ENCODE results near the gene HOXC10.
A peak's percentile ranks its signal among the peaks of the same experiment; 100 is the strongest.

Gene HOXC10

DNA sequence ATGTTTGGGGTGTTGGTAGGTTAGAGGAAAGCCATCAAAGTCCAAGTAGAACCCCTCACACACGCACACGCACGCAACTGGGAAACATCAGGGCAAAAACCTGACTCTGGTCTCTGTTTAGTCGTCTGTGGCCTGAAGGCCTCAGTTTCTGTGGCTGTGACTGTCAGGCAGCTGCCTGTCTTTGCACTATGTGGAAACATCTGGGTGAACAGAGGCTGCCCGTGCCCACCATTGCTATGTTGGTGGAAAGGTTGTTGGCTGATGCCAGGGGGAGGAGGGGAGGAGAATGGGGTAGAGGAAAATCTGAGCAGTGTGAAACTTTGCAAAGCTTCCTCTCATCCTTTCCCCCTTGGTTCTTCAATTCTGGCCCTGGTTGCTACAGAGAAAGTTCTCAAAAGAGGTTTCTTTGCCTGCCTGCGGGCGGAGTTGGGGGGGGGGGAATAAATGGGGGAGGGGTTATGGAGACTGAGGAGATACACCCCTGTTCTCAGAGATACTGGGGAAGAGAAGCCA, 7.5 kb downstream of the HOXC10 start:
- no peak for DNase-seq

DNA sequence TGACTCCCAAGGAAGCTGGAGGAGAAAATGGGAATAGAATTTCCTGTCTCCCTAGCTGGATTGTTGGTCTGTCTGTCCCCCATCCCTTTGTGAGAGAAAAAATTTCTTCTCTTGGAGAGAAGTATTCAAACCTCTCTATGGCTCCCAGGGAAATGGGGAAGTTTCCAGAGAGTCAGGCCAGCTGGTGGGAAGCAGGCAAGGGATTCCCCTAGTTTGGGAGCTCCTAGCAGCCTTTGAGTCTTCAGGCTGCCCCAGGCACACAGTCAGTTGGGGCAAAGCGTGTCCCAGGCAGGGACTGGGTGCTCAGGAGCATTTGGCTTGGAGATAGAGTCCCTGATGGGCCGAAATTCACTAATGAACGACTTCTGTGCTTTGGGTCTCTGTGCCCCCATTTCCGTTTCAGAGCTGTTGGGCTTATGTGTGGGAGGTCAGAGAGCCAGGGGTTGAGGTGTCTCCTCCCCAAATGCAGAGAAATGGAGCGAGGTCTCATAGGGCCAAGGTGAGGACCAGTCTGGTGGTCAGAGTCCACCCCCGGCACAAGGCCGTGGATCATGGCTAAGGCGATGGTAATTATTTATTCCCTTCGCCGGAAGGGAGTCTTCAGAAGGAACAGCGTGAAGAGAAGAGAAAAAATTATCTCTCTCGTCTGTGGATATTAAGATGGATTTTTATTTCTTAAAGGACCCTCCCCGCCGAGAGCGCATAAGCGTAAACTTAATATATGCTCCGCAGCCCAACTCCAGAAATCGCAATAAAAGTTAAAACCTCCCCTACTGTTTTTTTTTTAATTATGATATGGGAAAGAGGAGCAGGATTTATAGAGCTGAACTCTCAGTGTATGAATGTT, 8.4 kb downstream of the HOXC10 start:
- no peak for DNase-seq

DNA sequence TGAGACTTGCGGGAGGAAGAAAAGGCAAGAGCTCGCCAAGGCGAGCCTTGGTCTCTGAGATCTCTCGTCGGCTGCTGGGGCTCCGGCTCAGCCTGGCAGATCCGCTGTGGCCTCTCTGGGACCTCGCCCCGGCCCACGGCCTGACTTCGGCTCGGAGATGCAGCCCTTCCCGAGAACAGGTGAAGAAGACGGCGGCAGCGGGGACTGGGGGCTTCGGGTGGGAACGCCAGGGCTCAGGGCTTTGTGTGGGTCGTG, 9.0 kb downstream of the HOXC10 start:
- no peak for DNase-seq

DNA sequence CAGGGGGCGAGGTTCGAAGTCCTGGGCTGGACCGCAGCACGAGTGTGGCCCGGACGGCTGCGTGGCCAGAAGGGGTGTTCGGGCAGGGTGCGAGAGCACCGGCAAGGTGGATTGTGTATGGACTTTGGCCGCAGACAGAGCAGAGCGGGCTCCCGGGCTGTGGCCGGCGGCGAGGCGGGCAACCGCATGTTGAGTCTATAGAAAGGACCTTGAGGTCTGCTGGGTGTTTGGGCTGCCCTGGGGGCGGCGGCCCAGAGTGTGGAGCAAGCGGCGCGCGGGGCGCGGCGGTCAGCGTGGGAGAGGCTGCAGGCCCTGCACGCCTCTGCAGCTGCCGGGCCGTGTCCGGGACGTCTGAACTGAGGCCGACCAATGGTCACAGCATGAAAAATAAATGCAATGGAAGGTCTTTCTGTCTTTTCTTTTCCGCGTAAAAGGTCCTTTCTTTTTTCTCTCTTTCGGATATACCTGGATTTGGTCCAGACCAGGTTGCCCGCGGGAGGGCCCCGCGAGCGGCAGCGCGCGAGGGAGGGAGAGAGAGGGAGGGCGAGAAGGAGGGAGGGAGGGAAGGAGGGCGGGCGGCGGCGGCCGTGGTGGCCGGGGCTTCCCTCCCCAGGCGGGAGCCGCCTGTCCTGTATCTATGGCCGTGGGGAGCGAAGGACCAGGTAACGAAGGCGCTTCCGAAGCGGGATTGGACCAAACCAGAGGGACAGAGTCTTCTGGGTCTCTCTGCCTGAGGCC, 9.5 kb downstream of the HOXC10 start:
- no peak for DNase-seq

DNA sequence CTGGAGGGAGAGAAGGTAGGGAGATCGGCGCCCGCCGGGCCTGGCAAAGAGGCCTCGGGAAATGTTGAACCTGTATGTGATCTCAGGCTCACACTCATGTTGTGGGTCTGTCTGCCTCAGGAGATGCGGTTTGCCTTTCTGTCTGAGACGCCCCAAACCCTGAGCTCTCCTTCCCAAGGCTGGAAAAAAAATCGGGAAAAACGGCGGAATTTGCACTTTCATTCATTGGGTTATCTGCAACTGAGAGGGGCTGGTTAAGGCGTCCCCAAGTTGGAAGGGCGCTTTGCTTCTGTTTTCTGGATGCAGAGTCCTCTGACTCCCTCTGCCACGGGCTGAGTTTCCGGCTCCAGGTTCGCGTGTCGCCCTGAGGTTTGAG, 10.0 kb downstream of the HOXC10 start:
- no peak for DNase-seq

DNA sequence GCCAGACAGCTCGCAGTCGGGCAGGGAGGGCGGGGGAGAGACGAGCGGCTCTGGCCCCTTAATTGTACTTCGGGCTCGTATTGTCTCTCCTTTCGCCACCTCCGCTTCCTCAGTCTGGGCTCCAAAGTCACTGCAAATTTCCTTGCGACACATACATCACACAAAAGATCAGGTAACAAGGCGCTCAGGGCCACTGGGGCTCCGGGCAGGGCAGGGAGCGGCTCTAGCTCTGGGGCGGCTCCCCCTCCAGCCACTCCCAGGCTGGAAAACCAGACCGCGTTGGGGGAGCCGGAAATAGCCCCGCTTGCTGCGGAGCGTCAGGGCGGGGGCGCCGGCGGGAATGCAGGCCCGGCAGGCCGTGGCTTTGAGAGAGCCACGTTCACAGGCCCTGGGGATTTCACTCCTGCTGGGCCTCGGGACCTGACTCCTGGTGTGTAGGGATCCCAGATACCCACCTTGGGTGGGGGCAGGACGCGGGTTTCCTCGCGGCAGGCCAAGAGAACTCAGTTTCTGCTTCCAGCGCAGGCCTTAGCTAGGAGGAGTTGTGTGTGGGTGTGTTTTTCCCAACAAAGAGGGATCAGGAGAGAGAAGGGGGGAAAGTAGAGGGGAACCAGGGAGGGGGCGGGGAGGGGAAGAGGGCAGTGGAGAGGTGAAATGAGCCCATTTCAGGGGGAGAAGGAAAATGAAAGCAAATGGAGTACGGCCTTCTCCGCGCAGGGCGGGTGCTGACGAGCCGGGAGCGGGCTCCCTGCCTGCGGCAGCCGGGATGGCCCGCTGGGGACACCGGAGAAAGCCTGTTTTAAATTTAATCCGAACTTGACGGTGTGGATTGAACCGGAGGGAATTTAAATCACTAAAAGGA, 10.7 kb downstream of the HOXC10 start:
- DNase-seq, result no peak

DNA sequence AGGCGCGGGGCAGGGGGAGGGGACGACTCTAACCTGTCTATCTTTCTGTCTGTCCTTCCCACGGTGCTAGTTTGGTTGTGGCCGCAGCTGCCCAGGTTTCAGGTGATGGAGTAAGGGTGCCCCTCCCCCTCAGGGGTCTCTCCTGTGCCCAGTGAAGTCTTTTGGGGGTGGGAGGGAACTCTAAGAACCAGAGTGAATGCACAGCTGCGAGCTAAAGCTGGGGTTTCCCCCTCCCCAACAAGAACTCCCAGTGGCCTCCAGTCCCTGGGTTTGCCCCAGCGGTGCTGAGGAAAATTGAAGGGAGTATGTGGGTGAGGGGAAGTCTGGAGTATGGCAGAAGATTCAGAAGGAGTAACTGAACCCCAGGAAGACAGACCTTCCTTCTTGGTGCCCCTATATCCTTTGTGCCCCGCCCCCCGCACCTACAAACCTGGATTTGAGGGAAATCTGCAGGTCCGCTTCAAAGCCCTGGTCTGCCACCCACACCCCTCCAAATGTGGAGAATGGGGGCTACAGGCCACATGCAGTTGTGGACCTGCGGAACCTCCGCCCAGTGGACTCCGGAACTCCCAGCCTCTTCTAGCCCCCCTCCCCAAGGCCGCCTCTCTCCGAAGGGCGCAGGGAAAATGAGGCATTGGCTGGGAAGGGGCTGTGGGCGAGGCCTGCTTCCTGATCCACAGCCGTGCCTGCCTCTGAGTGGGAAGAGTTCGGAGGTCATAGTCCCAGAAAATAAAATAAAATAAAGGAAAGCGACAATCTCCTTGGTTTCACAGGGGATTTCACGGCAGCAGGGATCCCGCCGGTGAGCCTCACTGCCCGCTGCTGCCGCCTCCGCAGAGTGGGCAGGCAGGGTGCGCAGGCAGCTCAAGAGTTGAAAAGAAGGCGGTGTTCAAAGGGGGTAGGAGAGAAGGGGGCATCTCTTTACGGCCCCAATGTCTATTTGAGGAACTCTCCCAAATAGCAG, 11.6 kb downstream of the HOXC10 start:
- DNase-seq, result no peak

DNA sequence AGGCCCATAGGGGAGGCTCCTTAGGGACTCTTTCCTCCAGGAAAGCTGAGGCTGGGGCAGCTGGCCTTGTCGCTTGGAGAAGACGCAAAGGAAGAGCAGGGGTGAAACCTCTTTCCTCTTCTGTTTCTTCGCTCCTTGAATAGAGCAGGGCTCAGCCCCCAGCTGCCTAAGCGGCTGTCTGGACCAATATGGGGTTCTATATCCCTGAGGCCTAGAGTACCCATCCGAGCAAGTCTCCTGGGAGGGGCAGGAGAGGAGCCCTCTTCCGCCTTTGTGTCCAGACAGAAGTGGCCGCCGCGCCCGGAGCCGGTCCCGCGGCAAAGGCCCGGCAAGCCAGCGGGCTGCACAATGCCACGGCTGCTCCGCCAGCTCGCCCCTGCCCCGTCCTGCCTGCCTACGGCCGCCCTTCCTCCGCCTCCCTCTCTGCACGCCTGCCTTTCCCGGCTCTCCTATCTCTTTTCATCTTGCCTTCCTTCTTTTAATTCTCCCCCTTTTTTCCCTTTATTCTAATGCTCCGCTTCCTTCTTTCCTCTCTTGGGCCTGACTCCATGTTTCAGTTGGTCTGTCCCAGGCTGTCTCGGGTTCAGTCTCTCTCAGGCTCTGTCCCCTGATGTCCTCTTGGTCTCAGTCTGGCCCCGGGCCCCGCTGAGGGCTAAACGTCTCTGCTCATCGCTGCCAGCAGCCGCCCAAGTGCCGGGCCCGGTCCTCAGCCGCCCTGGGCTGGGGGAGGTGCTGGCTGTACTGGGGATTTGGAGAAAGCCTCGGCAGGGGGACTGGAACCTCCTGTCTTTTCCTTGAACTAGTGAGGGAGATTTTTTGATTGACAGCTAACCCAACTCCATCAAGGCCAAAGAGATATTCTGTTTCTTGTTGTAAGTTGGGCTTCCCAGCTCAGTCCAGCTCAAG, 12.5 kb downstream of the HOXC10 start:
- no peak for DNase-seq

DNA sequence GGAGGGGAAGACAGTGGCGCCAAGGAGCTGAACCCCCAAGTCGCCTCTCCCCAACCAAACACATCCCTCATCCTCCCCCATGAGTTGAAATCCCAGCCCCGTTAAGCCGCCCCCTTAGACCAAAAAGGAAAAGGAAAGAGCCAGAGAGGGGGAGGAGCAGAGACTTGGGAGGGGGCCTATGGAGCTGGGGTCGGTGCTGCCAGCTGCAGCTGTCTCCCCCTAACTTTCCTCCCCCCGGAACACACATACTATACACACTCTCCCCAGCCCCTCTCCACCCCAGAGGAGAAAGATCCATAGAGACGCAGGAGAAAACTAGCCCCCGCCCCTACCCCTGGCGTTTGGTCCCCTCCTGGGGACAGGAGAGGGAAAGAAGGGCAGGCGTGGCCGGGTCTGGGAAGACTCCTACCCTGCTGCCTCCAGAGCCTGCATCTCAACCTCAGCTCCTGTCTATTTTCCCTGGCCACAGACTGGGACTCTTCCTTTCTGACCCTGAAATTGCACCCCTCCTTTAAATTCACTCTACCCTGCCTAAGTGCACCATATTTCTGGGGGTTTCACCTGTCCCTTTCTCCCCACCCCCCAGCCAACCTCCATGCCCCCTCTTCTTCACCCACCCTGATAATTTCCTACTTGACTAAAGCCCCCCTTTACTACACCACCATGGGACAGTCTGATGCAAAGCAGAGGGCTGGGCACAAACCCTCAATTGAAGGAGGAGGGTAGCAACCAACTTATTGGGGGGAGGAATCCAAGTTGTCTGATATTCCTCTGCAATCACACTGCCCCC, 13.4 kb downstream of the HOXC10 start:
- no peak for DNase-seq

DNA sequence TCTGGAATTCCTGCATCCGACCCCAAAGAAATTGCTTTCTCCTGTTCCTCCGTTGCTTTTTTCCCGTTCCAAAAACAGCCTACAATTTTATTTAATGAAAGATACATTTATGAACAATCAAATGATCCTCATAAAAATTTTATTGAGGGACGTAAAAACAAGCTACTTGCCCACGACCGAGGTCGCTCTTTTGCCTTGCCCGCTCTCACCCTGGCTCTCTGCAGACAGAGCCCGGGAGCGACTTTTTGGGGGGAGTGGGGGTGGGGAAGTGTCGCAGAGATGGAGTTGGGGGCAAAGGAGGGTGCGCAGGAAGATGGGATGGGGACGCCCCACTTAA, 13.9 kb downstream of the HOXC10 start:
- no peak for DNase-seq

DNA sequence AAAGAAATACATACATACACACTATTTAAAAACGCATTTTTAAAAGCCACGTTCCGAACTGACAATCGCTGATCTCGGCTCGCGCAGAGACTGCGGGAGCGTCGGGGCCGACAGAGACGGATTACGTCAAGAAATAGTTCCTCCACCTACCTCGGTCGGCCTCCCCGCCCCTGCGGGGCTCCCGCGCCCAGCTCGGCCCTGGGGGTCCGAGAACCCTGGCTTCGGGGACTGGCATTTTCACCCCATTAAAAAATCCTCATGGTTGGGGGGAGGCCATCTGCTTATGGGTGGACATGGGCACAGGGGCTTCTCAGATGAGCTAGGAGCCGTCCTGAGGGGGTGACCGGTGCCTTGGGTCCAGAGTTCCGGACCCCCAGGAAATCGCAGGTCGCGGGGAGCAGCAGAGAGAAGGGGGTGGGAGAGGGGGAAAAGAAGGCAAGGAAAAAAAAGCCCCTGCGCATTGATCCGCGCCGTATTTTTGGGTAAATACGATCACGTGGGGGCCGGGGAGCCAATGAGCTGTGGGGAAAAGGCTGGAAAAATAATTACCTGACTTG, 14.7 kb downstream of the HOXC10 start:
- DNase-seq, result peak; percentile 68

DNA sequence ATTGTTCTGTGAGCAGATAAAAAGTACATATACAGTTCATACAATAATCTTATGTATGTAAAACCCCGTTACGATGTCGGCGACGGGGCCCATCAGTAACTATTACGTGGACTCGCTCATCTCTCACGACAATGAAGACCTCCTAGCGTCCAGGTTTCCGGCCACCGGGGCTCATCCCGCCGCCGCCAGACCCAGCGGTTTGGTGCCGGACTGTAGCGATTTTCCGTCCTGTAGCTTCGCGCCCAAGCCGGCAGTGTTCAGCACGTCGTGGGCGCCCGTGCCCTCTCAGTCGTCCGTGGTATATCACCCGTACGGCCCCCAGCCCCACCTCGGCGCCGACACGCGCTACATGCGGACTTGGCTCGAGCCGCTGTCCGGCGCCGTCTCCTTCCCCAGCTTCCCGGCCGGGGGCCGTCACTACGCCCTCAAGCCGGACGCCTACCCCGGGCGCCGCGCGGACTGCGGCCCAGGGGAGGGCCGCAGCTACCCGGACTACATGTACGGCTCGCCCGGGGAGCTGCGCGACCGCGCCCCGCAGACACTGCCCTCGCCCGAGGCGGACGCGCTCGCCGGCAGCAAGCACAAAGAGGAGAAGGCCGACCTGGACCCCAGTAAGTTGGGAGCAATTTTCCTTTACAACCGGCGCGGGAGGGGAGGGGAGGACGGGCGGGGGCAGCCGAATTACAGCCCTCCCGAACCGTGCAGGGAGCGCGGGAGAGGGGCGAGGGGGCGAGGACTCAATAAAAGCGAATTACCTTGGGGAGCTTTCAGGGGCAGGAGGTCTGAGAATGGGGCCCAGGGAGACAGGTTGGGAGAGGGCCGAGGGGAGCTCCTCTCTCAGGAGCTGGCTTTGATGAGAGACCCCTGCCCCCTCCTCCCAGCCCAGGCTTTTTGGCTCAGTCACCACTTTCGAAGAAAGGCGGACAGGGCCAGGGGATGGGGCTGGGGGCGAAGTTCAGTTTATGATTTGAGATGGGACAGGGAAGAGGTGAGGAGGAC, 15.5 kb downstream of the HOXC10 start, which contains the start of gene HOXC9:
Gene HOXC9, plus strand, starts transcription at position 46 of the 999 bp plus-strand sequence. Its CDS starts 28 bp downstream, at position 74.
- DNase-seq, result no peak

DNA sequence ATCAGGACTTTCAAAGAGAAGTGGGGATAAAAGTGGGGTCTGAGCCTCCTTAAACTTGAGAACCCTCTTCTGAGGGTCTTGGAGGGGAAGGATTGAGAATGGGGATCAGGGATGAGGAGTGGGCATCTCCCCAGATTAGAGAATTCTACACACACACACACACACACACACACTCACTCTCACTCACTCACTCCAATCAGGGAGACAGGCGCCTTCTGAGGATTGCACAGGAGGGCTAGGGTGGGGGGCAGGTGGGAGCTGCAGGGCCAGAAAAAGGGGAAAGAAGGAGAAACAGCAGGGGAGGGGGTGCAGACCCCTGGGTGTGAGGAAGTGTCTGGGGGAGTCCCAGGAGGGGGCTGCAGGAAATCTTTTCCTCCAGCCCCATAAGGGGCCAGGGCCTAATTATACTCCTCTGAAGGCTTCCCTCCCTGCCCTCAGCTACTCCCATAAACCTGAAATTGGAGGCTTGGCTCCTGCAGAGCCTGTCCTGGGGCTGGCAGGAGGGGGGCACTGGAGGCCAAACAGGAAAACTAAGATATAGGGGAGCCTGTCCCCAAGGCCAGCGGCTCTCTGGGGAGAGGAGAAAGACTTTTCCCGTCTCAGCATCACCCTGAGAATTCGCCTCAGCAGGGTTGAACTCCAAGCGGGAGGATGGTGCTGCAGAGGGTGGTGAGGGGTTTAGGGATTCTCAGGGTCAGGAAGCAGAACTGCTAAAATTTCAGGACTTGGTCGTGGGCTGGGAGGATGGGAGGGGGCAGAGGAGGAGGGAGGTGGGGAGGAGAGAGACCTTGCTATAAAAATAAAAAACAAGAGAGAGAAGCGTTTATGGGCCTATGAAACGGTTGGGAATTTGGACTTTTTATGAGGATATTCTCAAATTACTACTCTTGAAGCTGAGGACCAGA, 16.6 kb downstream of the HOXC10 start:
- no peak for DNase-seq

DNA sequence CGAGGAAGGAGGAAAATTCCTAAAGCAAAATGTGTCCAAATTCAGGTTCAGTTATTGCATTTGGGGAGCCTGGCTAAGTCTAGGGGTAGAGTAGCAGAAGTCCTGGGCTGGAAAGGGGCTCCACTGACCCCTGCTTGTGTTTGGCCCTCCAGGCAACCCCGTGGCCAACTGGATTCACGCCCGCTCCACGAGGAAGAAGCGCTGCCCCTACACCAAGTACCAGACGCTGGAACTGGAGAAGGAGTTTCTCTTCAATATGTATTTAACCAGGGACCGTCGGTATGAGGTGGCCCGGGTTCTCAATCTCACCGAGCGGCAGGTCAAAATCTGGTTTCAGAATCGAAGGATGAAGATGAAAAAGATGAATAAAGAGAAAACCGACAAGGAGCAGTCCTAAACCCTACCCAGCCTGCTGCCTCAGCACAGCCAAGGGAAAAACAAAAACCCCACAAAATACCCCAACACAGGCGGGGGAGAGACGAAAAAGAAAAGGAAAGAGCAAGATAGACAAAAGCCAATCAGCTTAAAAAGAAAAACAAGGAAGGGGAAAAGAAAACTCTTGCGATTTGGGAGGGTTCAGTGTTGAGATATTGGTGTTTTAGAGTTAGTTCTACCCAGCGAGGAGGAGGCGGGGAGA, 17.4 kb downstream of the HOXC10 start:
- no peak for DNase-seq

DNA sequence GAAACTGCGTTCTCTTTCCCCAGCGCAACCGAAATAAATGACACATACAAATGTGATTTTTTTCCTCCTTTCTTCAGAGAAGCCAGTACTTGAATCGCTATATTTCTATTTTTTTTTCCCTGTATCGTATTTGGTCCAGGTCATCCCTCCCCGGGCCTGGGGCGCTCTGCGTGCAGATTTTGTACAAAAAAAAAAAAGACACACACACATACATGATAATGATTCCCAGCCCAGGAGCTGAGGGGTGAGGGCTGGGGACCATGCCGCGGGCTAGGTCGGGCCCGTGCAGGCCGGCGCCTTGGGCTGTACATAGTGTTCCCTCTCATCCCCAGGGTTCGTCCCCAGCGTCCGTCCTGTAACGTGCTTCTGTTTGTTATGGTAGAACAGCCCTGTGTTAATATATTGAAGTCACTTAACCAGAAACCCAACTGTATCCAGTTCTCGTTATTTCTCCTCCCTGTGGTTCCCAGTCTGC, 18.0 kb downstream of the HOXC10 start:
- DNase-seq, result no peak

DNA sequence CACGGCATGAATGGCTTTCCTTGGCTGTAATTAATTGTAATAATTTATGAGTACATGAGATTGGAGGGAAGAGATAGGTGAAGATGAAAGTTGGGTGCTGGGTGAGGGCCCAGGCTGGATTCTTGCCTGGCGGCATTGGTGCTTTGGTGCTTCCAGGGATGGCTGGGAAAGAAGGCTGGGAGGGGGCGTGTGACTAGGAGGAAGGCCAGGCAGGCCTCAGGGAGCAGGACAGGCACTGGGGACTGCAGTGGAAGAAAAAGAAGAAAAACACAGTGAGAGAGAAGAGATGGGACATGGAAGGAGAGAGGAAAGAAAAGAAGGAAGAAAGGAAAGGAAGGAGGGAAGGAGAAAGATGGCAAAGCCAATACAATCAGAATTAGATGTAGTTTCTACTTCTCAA, 18.7 kb downstream of the HOXC10 start:
- no peak for DNase-seq
